ENCODE results near the gene OR51D1.

GRCh38 chr11:4589017-4589416 lies 48.3 kb upstream of the OR51D1 start:
- no peak for TF ChIP-seq EZH2 (IDR thresholded peaks at IDR 0.05; ENCODE audit: insufficient read depth, poor library complexity, severe bottlenecking)
- no peak for TF ChIP-seq EZH2phosphoT487 (IDR thresholded peaks at IDR 0.05; ENCODE audit: insufficient read depth, low read depth)
